Adrenal gland (tissue), 5 donors: ENCODE results near the gene RIN1.

Experiments used
- CTCF ChIP-seq, 6 experiments: fragments of 450-650 bp in 4 of 6; fragments of 200-600 bp in 2 of 6; sonication (generic) in 1 of 6; IDR thresholded peaks; 1 replicate in 5 of 6; 2 replicates in 1 of 6; pipeline versions ENCODE4 v1.5.1 to v1.8.0; 2016 to 2021; ENCODE audit warnings: antibody characterized with exemption in 6 of 6, mild to moderate bottlenecking in 2 of 6, moderate library complexity in 1 of 6
- POLR2A ChIP-seq, 2 donors: fragments of 450-650 bp; IDR thresholded peaks; one replicate each; pipeline ENCODE4 v1.6.1; 2017; ENCODE audit warnings: antibody characterized with exemption in 2 of 2, mild to moderate bottlenecking in 2 of 2, moderate library complexity in 1 of 2
- donor health status: DM: no; HTN: no; CAD: no.

GRCh38 chr11:66324664-66325063 lies 11.6 kb downstream of the RIN1 start:
- TF ChIP-seq POLR2A (IDR thresholded peaks at IDR 0.05) (no peak), CTCF (IDR thresholded peaks at IDR 0.05) (no peak)
